Glomerular visceral epithelial cell (primary cell): ENCODE measurements around the gene SP1.
"Not testable (repeated sequence)": the region's sequence is repeated elsewhere in the genome, so short reads cannot be mapped to it uniquely, and the experiment has no call there.

Source experiments
- DNase-seq: peaks from one replicate; pipeline ENCODE4 v3.0.0-alpha.2; 2016; ENCODE audit errors: extremely low spot score

The SP1 gene

GRCh38 chr12:53358836-53359419 is 21.0 kb upstream of the SP1 start:
- DNase-seq: no peak

- not testable (repeated sequence) for DNase-seq
Observed at GRCh38 chr12:53361638-53362037, 18.3 kb upstream of the SP1 start.

- DNase-seq: no peak
Observed at GRCh38 chr12:53365245-53365904, 14.6 kb upstream of the SP1 start.

GRCh38 chr12:53373554-53374133 is 6.3 kb upstream of the SP1 start:
- not testable (repeated sequence) for DNase-seq

- DNase-seq: not testable (repeated sequence)
Observed at GRCh38 chr12:53374277-53374676, 5.7 kb upstream of the SP1 start.

GRCh38 chr12:53376747-53377146 is 3.2 kb upstream of the SP1 start:
- no peak for DNase-seq

- DNase-seq: no peak
Observed at GRCh38 chr12:53378222-53378621, 1.8 kb upstream of the SP1 start.

- DNase-seq: no peak
Observed at GRCh38 chr12:53378724-53379388, 1.1 kb upstream of the SP1 start.

- DNase-seq: peak; percentile 100
Observed at GRCh38 chr12:53379389-53380103, 430 bp upstream of the SP1 start.

- no peak for DNase-seq
Observed at GRCh38 chr12:53380794-53381730, 1.1 kb downstream of the SP1 start.

- peak; percentile 82 for DNase-seq
Observed at GRCh38 chr12:53381731-53382630, 2.0 kb downstream of the SP1 start.

GRCh38 chr12:53383258-53383657 is 3.3 kb downstream of the SP1 start:
- DNase-seq: no peak

- DNase-seq: not testable (repeated sequence)
Observed at GRCh38 chr12:53386381-53386780, 6.4 kb downstream of the SP1 start.

- DNase-seq: no peak
Observed at GRCh38 chr12:53388932-53389331, 9.0 kb downstream of the SP1 start.

- no peak for DNase-seq
Observed at GRCh38 chr12:53389702-53390101, 9.7 kb downstream of the SP1 start.

- no peak for DNase-seq
Observed at GRCh38 chr12:53391724-53392123, 11.7 kb downstream of the SP1 start.

- DNase-seq: no peak
Observed at GRCh38 chr12:53399896-53400295, 19.9 kb downstream of the SP1 start.

GRCh38 chr12:53402351-53402750 is 22.4 kb downstream of the SP1 start:
- not testable (repeated sequence) for DNase-seq

- no peak for DNase-seq
Observed at GRCh38 chr12:53402871-53403270, 22.9 kb downstream of the SP1 start.

GRCh38 chr12:53410951-53411350 is 31.0 kb downstream of the SP1 start:
- DNase-seq: no peak
